PC-9 (cell line): Measurements from ENCODE around the gene ARHGAP44.

Experiments
- CTCF ChIP-seq: fragments of 200-600 bp; sonication (generic); conservative IDR thresholded peaks from 2 replicates; pipeline ENCODE4 v1.6.1; 2017; ENCODE audit warnings: mixed run types, antibody characterized with exemption, mild to moderate bottlenecking, moderate library complexity
- EZH2 ChIP-seq: fragments of 200-600 bp; sonication (generic); IDR thresholded peaks from 2 replicates; pipeline ENCODE4 v1.8.0; 2017; ENCODE audit warnings: antibody characterized with exemption, low read depth

- TF ChIP-seq CTCF (no peak), EZH2 (no peak)
Observed at GRCh38 chr17:12759090-12759489, 30.2 kb upstream of the ARHGAP44 start.
